NB4 (cell line): ENCODE results near the gene TBCA.
A peak's percentile ranks its signal among the peaks of the same experiment; 100 is the strongest.

Source experiments
- DNase-seq: peaks from one replicate; pipeline ENCODE4 v3.0.0; 2010; ENCODE audit warnings: low read depth
- H3K4me3 ChIP-seq: one replicate; pipeline ENCODE4 v1.5.1; 2011; ENCODE audit warnings: mild to moderate bottlenecking, low read depth, low read length, moderate library complexity
- MYC ChIP-seq: IDR thresholded peaks from 2 replicates; pipeline ENCODE4 v1.6.1; 2011; ENCODE audit warnings: low read depth, low read length
- POLR2A ChIP-seq: IDR thresholded peaks from 2 replicates; pipeline ENCODE4 v1.6.1; 2011; ENCODE audit warnings: mild to moderate bottlenecking; ENCODE audit not compliant: insufficient read length; ENCODE audit errors: extremely low read depth
- TF ChIP-seq, protein P1 (sequence below): IDR thresholded peaks from one replicate; pipeline ENCODE4 v1.5.1; 2012; ENCODE audit warnings: low read depth, low read length
- TF ChIP-seq, protein P2 (sequence below): IDR thresholded peaks from 2 replicates; pipeline ENCODE4 v1.6.1; 2011; ENCODE audit warnings: low read depth, low read length

The TBCA gene

DNA sequence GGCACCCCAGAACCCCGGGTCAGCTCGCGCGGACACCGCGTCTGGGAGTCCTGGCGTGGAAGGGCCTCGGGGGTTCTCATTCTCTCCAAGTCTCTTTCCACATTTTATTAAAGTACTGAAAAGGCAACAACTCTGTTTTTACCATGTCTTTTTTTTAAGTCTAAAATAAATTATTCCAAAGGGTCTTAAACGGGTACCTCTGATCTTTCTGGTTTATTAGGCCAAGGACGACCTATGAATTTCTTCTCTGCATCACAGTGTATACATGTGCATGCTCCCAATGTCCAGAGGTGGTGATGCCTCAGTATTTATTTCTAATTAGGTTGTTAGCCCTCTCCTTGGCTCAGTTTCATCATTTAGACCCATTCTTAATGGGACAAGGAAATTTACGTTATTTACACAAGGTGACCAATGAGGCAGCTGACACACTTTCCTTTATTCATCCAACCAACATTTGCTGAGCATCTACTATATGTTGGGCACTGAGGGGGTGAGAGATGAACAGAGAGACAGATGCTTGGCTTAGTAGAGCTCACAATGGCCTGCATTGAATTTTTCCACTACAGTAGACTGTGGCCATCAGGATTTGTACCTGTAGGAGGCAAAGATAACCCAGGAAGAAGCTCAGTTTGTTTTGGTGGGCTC lies 130.0 kb downstream of the TBCA start:
- TF ChIP-seq, protein P1, sequence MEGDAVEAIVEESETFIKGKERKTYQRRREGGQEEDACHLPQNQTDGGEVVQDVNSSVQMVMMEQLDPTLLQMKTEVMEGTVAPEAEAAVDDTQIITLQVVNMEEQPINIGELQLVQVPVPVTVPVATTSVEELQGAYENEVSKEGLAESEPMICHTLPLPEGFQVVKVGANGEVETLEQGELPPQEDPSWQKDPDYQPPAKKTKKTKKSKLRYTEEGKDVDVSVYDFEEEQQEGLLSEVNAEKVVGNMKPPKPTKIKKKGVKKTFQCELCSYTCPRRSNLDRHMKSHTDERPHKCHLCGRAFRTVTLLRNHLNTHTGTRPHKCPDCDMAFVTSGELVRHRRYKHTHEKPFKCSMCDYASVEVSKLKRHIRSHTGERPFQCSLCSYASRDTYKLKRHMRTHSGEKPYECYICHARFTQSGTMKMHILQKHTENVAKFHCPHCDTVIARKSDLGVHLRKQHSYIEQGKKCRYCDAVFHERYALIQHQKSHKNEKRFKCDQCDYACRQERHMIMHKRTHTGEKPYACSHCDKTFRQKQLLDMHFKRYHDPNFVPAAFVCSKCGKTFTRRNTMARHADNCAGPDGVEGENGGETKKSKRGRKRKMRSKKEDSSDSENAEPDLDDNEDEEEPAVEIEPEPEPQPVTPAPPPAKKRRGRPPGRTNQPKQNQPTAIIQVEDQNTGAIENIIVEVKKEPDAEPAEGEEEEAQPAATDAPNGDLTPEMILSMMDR, result no peak
- TF ChIP-seq POLR2A, result no peak
- TF ChIP-seq, protein P2, sequence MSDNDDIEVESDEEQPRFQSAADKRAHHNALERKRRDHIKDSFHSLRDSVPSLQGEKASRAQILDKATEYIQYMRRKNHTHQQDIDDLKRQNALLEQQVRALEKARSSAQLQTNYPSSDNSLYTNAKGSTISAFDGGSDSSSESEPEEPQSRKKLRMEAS, result no peak
- TF ChIP-seq MYC, result no peak
- DNase-seq, result no peak
- H3K4me3 ChIP-seq, result no peak overlapping the region

DNA sequence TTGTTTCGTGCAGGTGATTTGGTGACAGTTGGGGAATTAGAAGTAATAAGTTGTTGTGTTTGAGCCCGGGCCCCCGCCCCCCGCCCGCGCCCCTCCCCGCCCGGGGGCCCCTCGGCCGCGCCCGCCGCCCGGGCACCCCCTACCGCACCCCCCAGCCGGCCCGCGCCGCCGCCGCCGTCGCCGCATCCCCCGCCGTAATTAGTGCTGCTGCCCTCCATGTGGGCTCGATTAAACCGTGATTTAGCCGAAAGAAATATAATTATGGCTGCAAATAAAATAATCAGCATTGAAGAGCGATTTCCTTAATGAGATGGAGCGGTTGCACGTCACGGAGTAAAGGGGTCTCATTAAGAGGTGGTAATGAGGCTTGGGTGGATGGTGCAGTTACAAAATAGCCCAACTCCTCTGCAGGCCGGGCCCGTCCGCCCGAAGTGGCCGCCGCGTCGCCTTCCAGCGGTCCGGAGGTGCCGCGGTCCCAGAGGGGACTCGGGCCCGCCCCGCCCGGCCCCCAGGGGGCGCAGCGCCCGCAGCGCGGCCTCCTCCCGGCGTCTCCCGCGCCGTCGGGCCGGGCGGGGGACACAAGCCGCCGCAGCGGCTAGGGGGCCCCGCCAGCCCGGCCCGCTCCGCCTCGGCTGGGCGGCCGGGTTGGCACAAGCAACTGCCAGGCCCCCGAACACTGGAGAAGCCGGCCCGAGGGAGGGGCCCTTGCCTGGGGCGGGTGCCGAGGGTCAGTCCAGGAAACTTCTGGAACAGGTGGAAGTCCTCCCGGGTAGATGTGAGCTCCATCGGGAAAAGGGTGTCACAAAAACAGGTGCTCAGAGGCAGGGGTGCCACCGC lies 130.8 kb downstream of the TBCA start:
- TF ChIP-seq, protein P1, result peak; percentile 25
- TF ChIP-seq, protein P2, result no peak
- TF ChIP-seq MYC, result no peak
- DNase-seq, result peak; percentile 68
- H3K4me3 ChIP-seq, result peak overlapping the region; percentile 51

DNA sequence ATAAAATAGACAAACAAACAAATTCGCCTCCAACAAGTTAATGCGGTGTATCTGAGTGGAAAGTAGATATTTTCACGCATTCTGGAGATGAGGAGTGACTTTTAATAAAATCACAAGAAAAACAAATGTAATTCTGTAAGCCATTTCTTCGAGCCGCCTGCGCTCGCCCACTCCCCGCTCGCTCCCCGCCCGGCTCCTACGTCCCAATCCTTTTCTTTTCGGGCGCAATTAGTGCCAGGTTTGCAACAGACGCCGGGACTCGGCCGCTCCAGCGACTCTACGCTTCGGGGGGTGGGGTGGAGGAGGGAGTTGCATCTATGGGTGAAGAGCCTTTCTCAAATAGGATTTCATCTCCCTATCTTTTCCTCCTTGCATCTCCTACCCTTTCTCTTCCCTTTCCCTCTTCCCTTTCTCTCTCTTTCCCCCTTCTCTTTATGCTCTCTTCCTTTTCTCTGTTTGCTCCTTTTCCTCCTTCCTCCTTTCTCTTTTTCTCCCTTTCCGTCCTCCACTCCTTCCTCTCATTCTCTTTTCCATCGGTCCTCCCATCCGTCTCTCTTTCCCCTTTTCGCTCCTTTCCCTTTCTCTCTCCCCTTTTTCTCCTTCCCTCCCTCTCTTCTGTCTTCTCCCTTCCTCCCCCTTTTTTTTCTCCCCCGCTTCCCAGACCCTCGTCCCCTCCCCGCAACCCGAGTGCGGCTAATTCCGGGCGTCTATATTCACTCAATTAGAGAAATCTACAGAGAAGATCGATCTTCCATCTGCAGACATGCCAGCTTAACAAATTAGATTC lies 131.6 kb downstream of the TBCA start:
- TF ChIP-seq MYC (no peak), POLR2A (no peak)
- TF ChIP-seq, protein P1, result no peak
- TF ChIP-seq, protein P2, result no peak
- DNase-seq, result peak; percentile 39
- H3K4me3 ChIP-seq, result peak overlapping the region; percentile 37

DNA sequence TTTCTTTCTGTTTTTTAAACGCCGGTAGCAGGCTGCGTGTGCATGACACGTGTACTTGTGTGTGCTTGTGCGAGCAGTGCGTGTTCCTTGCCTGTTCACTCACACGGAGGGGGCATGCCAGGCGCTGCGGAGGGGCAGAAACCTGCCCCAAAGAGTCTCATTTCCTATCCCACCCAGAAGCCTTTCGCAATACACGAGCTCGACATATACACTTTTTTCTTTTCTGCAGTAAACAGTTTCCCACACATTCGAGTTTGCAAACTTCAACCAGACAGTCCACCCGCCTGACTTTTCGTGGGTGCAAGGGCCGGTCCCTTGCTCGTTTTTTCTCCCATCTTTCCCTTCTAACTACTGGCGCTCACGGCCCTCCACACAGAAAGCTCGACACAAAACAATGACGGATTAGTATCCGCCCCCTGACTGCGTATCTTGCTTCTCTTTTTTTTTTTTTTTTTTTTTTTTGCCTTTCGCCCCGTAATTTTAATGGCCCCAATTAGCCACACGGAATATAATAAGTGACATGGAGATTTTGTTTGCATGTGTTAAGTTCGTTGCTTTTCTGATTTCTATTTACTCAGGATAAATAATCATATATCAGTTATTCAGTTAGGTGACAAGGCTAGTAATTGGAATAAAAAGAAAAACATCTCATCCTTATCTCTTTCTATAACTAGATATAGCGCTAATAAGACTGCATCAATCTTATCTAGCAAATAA lies 132.3 kb downstream of the TBCA start:
- DNase-seq, result peak; percentile 52
- TF ChIP-seq, protein P2, result no peak
- TF ChIP-seq POLR2A, result no peak
- TF ChIP-seq, protein P1, result no peak
- TF ChIP-seq MYC, result no peak
- H3K4me3 ChIP-seq, result peak overlapping the region; percentile 51
